HepG2 (cell line): ENCODE data around the gene BLOC1S1. TPM values are rescaled to one million over a fixed set of nuclear protein-coding genes. Genes with fewer than 3 reads are reported as not detected.

Experiments used
- ARNT2 ChIP-seq: sonication (generic); formaldehyde crosslinking; IDR thresholded peaks from 2 replicates; pipeline ENCODE4 v1.8.0; 2022; ENCODE audit warnings: mild to moderate bottlenecking, low read depth, missing genetic modification reagents, moderate library complexity
- ATAD3A ChIP-seq: sonication (generic); formaldehyde crosslinking; IDR thresholded peaks from 2 replicates; pipeline ENCODE4 v1.4.0; 2020; ENCODE audit warnings: missing genetic modification reagents
- BHLHE40 ChIP-seq: IDR thresholded peaks from 2 replicates; pipeline ENCODE4 v1.6.1; 2011; ENCODE audit warnings: low read length, improper control_type of control experiment
- ETV5 ChIP-seq: IDR thresholded peaks from 2 replicates; pipeline ENCODE4 v1.6.1; 2018; ENCODE audit warnings: missing biosample characterization, missing genetic modification reagents, inconsistent platforms, borderline replicate concordance
- MAFG ChIP-seq: sonication (generic); formaldehyde crosslinking; IDR thresholded peaks from 2 replicates; pipeline ENCODE4 v1.5.1; 2020; ENCODE audit warnings: mild to moderate bottlenecking, missing genetic modification reagents
- MBNL3 ChIP-seq: fragments of 250-450 bp; sonication (Bioruptor Pico); conservative IDR thresholded peaks from 2 replicates; pipeline ENCODE4 v1.8.0; 2022; ENCODE audit warnings: mild to moderate bottlenecking, inconsistent platforms
- MEF2D ChIP-seq: sonication (generic); formaldehyde crosslinking; IDR thresholded peaks from 2 replicates; pipeline ENCODE4 v1.5.1; 2020; ENCODE audit warnings: mild to moderate bottlenecking, missing genetic modification reagents
- MXI1 ChIP-seq: IDR thresholded peaks from 3 replicates; pipeline ENCODE4 v1.6.1; 2012; ENCODE audit warnings: low read depth, low read length, inconsistent platforms, borderline replicate concordance
- MYC ChIP-seq: sonication (generic); formaldehyde crosslinking; IDR thresholded peaks from 2 replicates; pipeline ENCODE4 v1.9.0; 2021; ENCODE audit warnings: missing genetic modification reagents, borderline replicate concordance
- PRMT3 ChIP-seq: sonication (generic); formaldehyde crosslinking; IDR thresholded peaks from 2 replicates; pipeline ENCODE4 v1.8.1; 2022; ENCODE audit warnings: low read depth, mild to moderate bottlenecking, moderate library complexity, missing genetic modification reagents, borderline replicate concordance
- RELA ChIP-seq: sonication (generic); formaldehyde crosslinking; IDR thresholded peaks from 2 replicates; pipeline ENCODE4 v1.4.0; 2020; ENCODE audit warnings: missing genetic modification reagents
- SIX1 ChIP-seq: sonication (generic); formaldehyde crosslinking; IDR thresholded peaks from 2 replicates; pipeline ENCODE4 v1.4.0; 2020; ENCODE audit warnings: missing genetic modification reagents, borderline replicate concordance
- TCF12 ChIP-seq, 2 experiments: fragments of 450-650 bp in 1 of 2; sonication (generic) in 1 of 2; formaldehyde crosslinking in 1 of 2; IDR thresholded peaks; 2 replicates each; pipeline versions ENCODE4 v1.6.1 to v1.8.0; 2017 to 2022; ENCODE audit warnings: antibody characterized with exemption in 1 of 2, mild to moderate bottlenecking in 1 of 2, missing genetic modification reagents in 1 of 2, moderate library complexity in 1 of 2
- TRIM24 ChIP-seq: sonication (generic); formaldehyde crosslinking; IDR thresholded peaks from 2 replicates; pipeline ENCODE4 v1.8.0; 2022; ENCODE audit warnings: mild to moderate bottlenecking, missing genetic modification reagents
- YY1 ChIP-seq: IDR thresholded peaks from 2 replicates; pipeline ENCODE4 v1.6.1; 2011; ENCODE audit warnings: low read length, low read depth, moderate library complexity, mild to moderate bottlenecking; ENCODE audit not compliant: insufficient read depth, insufficient replicate concordance
- ZIK1 ChIP-seq: sonication (generic); formaldehyde crosslinking; IDR thresholded peaks from 2 replicates; pipeline ENCODE4 v1.5.0; 2020; ENCODE audit warnings: mild to moderate bottlenecking, low read depth, missing genetic modification reagents, borderline replicate concordance
- ZNF264 ChIP-seq: sonication (generic); formaldehyde crosslinking; IDR thresholded peaks from 2 replicates; pipeline ENCODE4 v1.4.0; 2020; ENCODE audit warnings: missing genetic modification reagents
- ZNF749 ChIP-seq: sonication (generic); formaldehyde crosslinking; IDR thresholded peaks from 2 replicates; pipeline ENCODE4 v1.8.0; 2022; ENCODE audit warnings: mild to moderate bottlenecking, missing genetic modification reagents, moderate library complexity, borderline replicate concordance
- ZNF816 ChIP-seq: sonication (generic); formaldehyde crosslinking; IDR thresholded peaks from 2 replicates; pipeline ENCODE4 v1.8.0; 2022; ENCODE audit warnings: missing genetic modification reagents, mild to moderate bottlenecking, borderline replicate concordance
- ZSCAN29 ChIP-seq: sonication (generic); formaldehyde crosslinking; conservative IDR thresholded peaks from 2 replicates; pipeline ENCODE4 v1.4.0; 2020; ENCODE audit warnings: mild to moderate bottlenecking, missing genetic modification reagents
- polyA plus RNA-seq, 8 experiments: library from polyadenylated mRNA; depleted of rRNA in 3 of 8; stranded (reverse) in 7 of 8; unstranded in 1 of 8; fragments of >200 nt; fragmentation: Illumina TruSeq in 4 of 8; extraction: Trizol in 4 of 8; gene quantifications; 2 replicates each; pipeline versions ENCODE4 v1.2.1 to v1.2.3, GENCODE V29; 2011 to 2016; ENCODE audit warnings: low read depth in 4 of 8, missing spikeins in 1 of 8, mixed read lengths in 1 of 8; ENCODE audit not compliant: insufficient read depth in 1 of 8
- total RNA-seq, 5 experiments: library from RNA; depleted of rRNA; stranded (reverse); fragments of >200 nt; fragmentation: Illumina TruSeq; extraction: Trizol; gene quantifications; 2 replicates each; pipeline ENCODE4 v1.2.3, GENCODE V29; 2016; ENCODE audit warnings: low read depth in 1 of 5
- TF ChIP-seq, protein P1 (sequence below): sonication (generic); formaldehyde crosslinking; IDR thresholded peaks from 2 replicates; pipeline ENCODE4 v1.4.0; 2020; ENCODE audit warnings: missing genetic modification reagents
- TF ChIP-seq, protein P2 (sequence below): sonication (generic); formaldehyde crosslinking; IDR thresholded peaks from 2 replicates; pipeline ENCODE4 v1.4.0; 2020; ENCODE audit warnings: mild to moderate bottlenecking, missing genetic modification reagents
- TF ChIP-seq, protein P3 (sequence below): sonication (generic); formaldehyde crosslinking; IDR thresholded peaks from 2 replicates; pipeline ENCODE4 v1.4.0; 2020; ENCODE audit warnings: mild to moderate bottlenecking, missing genetic modification reagents

Gene BLOC1S1
- total and polyA plus RNA-seq, 2 of the 13 experiments (the other 11 are each of a cell fraction or from before 2014, with no cell fraction given), result 55.1 to 95.3 TPM

DNA sequence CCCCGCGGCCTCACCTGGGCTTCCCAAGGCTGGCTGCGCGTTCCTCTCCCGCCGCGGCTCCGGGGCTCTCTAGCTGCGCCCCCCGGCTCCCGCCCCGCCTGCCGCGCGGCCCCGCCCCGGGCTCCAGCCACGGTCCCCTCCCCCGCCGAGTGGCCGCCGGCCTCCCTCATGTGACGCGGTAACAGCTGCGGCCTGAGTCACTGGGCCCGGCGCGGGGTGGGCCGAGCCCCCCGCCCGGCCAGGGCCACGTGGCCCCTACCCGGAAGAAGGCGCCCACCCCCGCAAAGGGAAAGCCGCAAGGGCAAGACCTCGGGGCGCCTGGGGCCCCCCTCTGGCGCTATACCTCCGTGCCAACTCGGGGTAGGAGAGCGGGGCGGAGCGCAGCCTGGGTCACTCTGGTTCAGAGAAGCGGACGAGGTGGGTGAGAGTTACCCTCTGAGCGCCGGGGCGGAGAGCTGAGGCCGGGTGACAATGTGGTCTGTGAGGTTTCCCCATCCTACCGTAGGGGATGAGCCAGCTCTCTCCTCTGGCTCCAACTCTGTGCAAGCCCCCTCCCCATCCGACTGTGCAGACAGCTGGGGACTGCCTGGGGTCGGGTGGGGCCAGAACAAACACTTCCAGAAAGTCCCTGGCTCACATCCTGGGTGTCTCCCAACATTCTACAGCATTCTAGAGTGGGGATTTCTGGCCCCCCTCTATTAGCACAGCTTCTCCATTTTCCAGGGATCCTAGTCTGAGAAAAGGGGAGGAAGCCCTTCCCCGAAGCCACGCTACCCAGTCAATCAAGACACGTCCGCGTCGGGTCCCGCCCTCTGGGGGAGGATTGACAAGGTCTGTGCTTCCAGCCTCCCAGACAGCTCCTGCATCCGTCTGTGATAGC lies 13.3 kb downstream of the BLOC1S1 start, which contains the start of gene CD63 (continued):
- TF ChIP-seq MYC (CRISPR knock-in tag) (peak; percentile 94), MBNL3 (CRISPR knock-in tag) (no peak), ZNF264 (CRISPR knock-in tag) (no peak), MAFG (no peak), MEF2D (CRISPR knock-in tag) (no peak), ZNF816 (CRISPR knock-in tag) (no peak), ZIK1 (CRISPR knock-in tag) (no peak; the same call in 1 of the 2 replicates), RELA (CRISPR knock-in tag) (no peak), YY1 (no peak), ARNT2 (CRISPR knock-in tag) (peak; percentile 87), MXI1 (peak; percentile 91; the same call in 1 of the 3 replicates), ZNF749 (CRISPR knock-in tag) (no peak; the same call in 1 of the 2 replicates), BHLHE40 (0 out of 2 replicates have a peak, but pooled peaks have one; percentile 9), TRIM24 (CRISPR knock-in tag) (no peak), ZSCAN29 (no peak), PRMT3 (no peak), ATAD3A (CRISPR knock-in tag) (no peak), SIX1 (CRISPR knock-in tag) (no peak), TCF12 (IDR thresholded peaks at IDR 0.05) (no peak), TCF12 (CRISPR knock-in tag; IDR thresholded peaks at IDR 0.05) (no peak), ETV5 (CRISPR knock-in tag) (peak; percentile 60)
- TF ChIP-seq, protein P1, sequence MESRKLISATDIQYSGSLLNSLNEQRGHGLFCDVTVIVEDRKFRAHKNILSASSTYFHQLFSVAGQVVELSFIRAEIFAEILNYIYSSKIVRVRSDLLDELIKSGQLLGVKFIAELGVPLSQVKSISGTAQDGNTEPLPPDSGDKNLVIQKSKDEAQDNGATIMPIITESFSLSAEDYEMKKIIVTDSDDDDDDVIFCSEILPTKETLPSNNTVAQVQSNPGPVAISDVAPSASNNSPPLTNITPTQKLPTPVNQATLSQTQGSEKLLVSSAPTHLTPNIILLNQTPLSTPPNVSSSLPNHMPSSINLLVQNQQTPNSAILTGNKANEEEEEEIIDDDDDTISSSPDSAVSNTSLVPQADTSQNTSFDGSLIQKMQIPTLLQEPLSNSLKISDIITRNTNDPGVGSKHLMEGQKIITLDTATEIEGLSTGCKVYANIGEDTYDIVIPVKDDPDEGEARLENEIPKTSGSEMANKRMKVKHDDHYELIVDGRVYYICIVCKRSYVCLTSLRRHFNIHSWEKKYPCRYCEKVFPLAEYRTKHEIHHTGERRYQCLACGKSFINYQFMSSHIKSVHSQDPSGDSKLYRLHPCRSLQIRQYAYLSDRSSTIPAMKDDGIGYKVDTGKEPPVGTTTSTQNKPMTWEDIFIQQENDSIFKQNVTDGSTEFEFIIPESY (CRISPR knock-in tag), result no peak
- TF ChIP-seq, protein P2, sequence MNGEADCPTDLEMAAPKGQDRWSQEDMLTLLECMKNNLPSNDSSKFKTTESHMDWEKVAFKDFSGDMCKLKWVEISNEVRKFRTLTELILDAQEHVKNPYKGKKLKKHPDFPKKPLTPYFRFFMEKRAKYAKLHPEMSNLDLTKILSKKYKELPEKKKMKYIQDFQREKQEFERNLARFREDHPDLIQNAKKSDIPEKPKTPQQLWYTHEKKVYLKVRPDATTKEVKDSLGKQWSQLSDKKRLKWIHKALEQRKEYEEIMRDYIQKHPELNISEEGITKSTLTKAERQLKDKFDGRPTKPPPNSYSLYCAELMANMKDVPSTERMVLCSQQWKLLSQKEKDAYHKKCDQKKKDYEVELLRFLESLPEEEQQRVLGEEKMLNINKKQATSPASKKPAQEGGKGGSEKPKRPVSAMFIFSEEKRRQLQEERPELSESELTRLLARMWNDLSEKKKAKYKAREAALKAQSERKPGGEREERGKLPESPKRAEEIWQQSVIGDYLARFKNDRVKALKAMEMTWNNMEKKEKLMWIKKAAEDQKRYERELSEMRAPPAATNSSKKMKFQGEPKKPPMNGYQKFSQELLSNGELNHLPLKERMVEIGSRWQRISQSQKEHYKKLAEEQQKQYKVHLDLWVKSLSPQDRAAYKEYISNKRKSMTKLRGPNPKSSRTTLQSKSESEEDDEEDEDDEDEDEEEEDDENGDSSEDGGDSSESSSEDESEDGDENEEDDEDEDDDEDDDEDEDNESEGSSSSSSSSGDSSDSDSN, result peak; percentile 46
- TF ChIP-seq, protein P3, sequence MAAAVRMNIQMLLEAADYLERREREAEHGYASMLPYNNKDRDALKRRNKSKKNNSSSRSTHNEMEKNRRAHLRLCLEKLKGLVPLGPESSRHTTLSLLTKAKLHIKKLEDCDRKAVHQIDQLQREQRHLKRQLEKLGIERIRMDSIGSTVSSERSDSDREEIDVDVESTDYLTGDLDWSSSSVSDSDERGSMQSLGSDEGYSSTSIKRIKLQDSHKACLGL (CRISPR knock-in tag), result peak; percentile 91
